Gastrocnemius medialis (tissue), 4 donors: Measurements from ENCODE around the gene RNF213. TPM values are rescaled to one million over a fixed set of nuclear protein-coding genes. Genes with fewer than 3 reads are reported as not detected.

Experiments
- ATAC-seq, 2 donors: fragments of 150-250 bp; one replicate each; pipeline ENCODE4 v1.9.1; 2016
- DNase-seq, 2 donors: peaks; one replicate each; pipeline ENCODE4 v3.0.0-alpha.2; 2019
- H3K27ac ChIP-seq, 4 donors: fragments of 200-600 bp; sonication (generic); 1 replicate in 1 of 4; 2 replicates in 3 of 4; pipeline ENCODE4 v1.5.1; 2016 to 2018; ENCODE audit warnings: mild to moderate bottlenecking in 2 of 4, moderate library complexity in 1 of 4
- H3K27me3 ChIP-seq, 3 donors: fragments of 200-600 bp; sonication (generic) in 2 of 3; 1 replicate in 1 of 3; 2 replicates in 2 of 3; pipeline versions ENCODE4 v1.5.1 to v1.6.0; 2016 to 2019; ENCODE audit warnings: mild to moderate bottlenecking in 1 of 3, moderate library complexity in 1 of 3
- H3K36me3 ChIP-seq, 2 donors: fragments of 200-600 bp; sonication (generic) in 1 of 2; one replicate each; pipeline ENCODE4 v1.5.1; 2017 to 2018
- H3K4me1 ChIP-seq, 2 donors: fragments of 200-600 bp; sonication (generic) in 1 of 2; one replicate each; pipeline ENCODE4 v1.5.1; 2016 to 2017; ENCODE audit warnings: mild to moderate bottlenecking in 2 of 2
- H3K4me3 ChIP-seq, 4 donors: fragments of 200-600 bp; sonication (generic) in 3 of 4; 1 replicate in 1 of 4; 2 replicates in 3 of 4; pipeline ENCODE4 v1.5.1; 2016 to 2019; ENCODE audit warnings: mild to moderate bottlenecking in 2 of 4
- H3K9me3 ChIP-seq, 3 donors: fragments of 200-600 bp; sonication (generic) in 2 of 3; 1 replicate in 1 of 3; 2 replicates in 2 of 3; pipeline ENCODE4 v1.5.1; 2016 to 2019
- POLR2A ChIP-seq, 2 donors: fragments of 450-650 bp; IDR thresholded peaks; one replicate each; pipeline ENCODE4 v1.6.1; 2017; ENCODE audit warnings: antibody characterized with exemption in 2 of 2, mild to moderate bottlenecking in 2 of 2, moderate library complexity in 2 of 2
- in situ Hi-C, 4 donors: fragments of 200-750 bp; cut with MboI; loops; one replicate each; pipeline versions ENCODE4 v1.15.0 to v1.8.0; 2017; ENCODE audit warnings: low sequenced_read_pairs in 4 of 4
- intact Hi-C: fragments of 100-400 bp; cut with DNase I; formaldehyde crosslinking; loops from one replicate; pipeline ENCODE4 v1.15.1; 2023; ENCODE audit warnings: low total_unique reads
- total RNA-seq, 4 donors: library from RNA; depleted of rRNA; stranded (reverse); fragments of >200 nt; gene quantifications; one replicate each; pipeline versions ENCODE4 v1.1.0 to v1.2.3, GENCODE V29; 2016
- TF ChIP-seq, protein P1 (sequence below), 5 experiments: fragments of 450-650 bp in 3 of 5; fragments of 200-600 bp in 2 of 5; sonication (generic) in 2 of 5; IDR thresholded peaks in 4 of 5; conservative IDR thresholded peaks in 1 of 5; 1 replicate in 4 of 5; 2 replicates in 1 of 5; pipeline ENCODE4 v1.5.1; 2016 to 2019; ENCODE audit warnings: antibody characterized with exemption in 5 of 5, mild to moderate bottlenecking in 3 of 5, moderate library complexity in 3 of 5

The RNF213 gene
- total RNA-seq, 4 donors from 2014 or later: 24.1 to 51.8 (median 28.6) TPM

DNA sequence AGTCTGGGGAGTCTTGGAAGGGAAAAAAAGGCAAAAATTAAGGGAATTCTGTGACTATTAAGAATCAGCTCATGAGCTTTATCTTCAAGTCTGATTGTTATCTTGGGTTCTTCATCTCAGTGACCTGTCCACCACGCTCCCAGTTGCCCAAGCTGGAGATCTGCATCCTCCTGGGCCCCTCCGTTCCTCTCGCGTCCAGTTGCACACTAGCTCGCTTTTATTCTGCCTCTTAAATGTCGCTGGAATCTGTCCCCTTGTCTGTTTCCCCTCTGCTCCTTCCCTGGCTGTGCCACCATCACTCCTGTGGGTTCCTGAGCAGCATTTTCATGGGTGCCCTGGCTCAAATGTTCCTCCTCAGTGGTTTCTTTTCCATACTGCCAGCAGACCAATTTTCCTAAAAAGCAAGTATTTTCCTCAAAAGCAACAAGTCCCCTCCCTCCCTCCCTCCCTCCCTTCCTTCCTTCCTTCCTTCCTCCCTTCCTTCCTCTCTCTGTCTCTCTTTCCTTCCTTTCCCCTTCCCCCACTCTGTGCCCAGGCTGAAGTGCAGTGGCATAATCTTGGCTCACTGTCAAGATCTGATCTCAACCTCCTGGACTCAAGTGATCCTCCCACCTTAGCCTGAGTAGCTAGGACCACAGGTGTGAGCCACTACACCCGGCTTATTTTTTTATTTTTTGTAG is 155.7 kb downstream of the RNF213 start:
- in situ Hi-C loops: no loop called here
- no peaks in the 10 kb centered on the region for H3K9me3 ChIP-seq
- DNase-seq (no peak), ATAC-seq (no peak)
- H3K36me3 ChIP-seq: peaks cover 0 to 15% of the 10 kb centered on the region in 2 donors
- H3K4me1 ChIP-seq: peaks cover 29 to 32% of the 10 kb centered on the region in 2 donors
- peak overlapping the region; percentile 86 to 98 (median 92) for H3K4me3 ChIP-seq
- no peaks in the 10 kb centered on the region for H3K27me3 ChIP-seq
- TF ChIP-seq, protein P1, sequence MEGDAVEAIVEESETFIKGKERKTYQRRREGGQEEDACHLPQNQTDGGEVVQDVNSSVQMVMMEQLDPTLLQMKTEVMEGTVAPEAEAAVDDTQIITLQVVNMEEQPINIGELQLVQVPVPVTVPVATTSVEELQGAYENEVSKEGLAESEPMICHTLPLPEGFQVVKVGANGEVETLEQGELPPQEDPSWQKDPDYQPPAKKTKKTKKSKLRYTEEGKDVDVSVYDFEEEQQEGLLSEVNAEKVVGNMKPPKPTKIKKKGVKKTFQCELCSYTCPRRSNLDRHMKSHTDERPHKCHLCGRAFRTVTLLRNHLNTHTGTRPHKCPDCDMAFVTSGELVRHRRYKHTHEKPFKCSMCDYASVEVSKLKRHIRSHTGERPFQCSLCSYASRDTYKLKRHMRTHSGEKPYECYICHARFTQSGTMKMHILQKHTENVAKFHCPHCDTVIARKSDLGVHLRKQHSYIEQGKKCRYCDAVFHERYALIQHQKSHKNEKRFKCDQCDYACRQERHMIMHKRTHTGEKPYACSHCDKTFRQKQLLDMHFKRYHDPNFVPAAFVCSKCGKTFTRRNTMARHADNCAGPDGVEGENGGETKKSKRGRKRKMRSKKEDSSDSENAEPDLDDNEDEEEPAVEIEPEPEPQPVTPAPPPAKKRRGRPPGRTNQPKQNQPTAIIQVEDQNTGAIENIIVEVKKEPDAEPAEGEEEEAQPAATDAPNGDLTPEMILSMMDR (IDR thresholded peaks at IDR 0.05 in 4 of 5, conservative IDR thresholded peaks at IDR 0.05 in 1 of 5): no peak
- no peak for TF ChIP-seq POLR2A (IDR thresholded peaks at IDR 0.05)
- intact Hi-C loops: no loop called here
- peak overlapping the region in 2 of 4 donors; percentile 92 to 95 for H3K27ac ChIP-seq

DNA sequence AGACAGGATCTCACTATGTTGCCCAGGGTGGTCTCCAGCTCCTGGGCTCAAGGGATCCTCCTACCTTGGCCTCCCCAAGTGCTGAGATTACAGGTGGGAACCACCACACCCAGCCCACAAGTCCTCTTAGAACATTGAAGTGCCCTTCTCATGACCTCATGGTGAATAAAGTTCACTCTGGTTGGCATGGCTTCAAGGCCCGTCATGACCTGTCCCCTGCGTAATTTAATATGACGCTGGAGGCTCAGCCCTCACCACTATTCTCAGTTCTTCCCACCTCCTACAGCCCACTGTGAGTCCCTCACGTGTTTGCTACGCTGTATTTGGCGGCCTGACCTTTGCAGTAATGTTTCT is 156.3 kb downstream of the RNF213 start:
- H3K4me1 ChIP-seq: peaks cover 29 to 32% of the 10 kb centered on the region in 2 donors
- H3K27me3 ChIP-seq: no peaks in the 10 kb centered on the region
- DNase-seq (no peak), ATAC-seq (no peak)
- TF ChIP-seq, protein P1 (IDR thresholded peaks at IDR 0.05 in 4 of 5, conservative IDR thresholded peaks at IDR 0.05 in 1 of 5): no peak
- TF ChIP-seq POLR2A (IDR thresholded peaks at IDR 0.05): no peak
- intact Hi-C loops: no loop called here
- in situ Hi-C loops: no loop called here
- H3K27ac ChIP-seq: peak overlapping the region in 3 of 4 donors; percentile 19 to 92 (median 69)
- H3K4me3 ChIP-seq: no peak overlapping the region
- H3K9me3 ChIP-seq: no peaks in the 10 kb centered on the region
- H3K36me3 ChIP-seq: peaks cover 0 to 15% of the 10 kb centered on the region in 2 donors

DNA sequence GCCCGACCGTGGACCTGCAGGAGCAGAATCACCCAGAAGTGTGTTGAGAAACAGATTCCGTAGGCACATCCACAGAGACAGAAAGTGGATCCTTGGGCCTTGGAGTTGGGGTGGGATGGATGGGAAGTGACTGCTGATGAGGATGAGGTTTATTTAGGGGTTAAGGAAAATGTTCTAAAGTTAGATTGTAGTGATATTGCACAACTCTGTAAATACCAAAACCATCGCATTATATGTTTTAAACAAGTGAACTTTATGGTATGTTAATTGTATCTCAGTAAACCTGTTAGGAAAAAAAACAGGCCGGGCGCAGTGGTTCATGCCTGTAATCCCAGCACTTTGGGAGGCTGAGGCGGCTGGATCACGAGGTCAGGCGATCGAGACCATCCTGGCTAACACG is 157.9 kb downstream of the RNF213 start:
- in situ Hi-C loops: no loop called here
- Histone ChIP-seq H3K27me3 (no peaks in the 10 kb centered on the region), H3K4me1 (peaks cover 32 to 38% of the 10 kb centered on the region in 2 donors), H3K36me3 (peaks cover 0 to 15% of the 10 kb centered on the region in 2 donors), H3K4me3 (no peak overlapping the region), H3K9me3 (no peaks in the 10 kb centered on the region), H3K27ac (peak overlapping the region in 1 of 4 donors; percentile 69)
- ATAC-seq: no peak
- intact Hi-C loops: no loop called here
- no peak for DNase-seq
- no peak for TF ChIP-seq POLR2A (IDR thresholded peaks at IDR 0.05)
- TF ChIP-seq, protein P1 (IDR thresholded peaks at IDR 0.05 in 4 of 5, conservative IDR thresholded peaks at IDR 0.05 in 1 of 5): no peak

DNA sequence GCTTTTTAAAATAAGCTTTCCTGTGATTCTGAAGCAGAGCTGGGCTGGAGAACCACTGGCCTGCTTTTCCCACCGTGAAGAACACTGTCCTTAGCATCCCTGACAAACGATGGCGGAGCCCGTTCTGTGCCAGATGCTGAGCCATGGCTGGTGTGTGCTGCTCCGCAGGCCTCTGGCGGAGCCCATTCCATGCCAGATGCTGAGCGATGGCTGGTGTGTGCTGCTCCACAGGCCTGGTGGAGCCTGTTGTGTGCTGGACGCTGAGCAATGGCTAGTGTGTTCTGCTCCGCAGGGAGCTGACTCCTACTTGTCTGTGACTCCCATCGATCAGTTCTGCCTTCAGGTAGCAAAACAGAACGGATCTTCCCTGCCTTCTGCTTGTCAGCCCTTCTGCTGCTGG is 158.6 kb downstream of the RNF213 start:
- Histone ChIP-seq H3K4me3 (no peak overlapping the region), H3K36me3 (peaks cover 0 to 15% of the 10 kb centered on the region in 2 donors), H3K4me1 (peaks cover 29 to 37% of the 10 kb centered on the region in 2 donors), H3K9me3 (no peaks in the 10 kb centered on the region), H3K27me3 (no peaks in the 10 kb centered on the region), H3K27ac (no peak overlapping the region)
- TF ChIP-seq, protein P1 (IDR thresholded peaks at IDR 0.05 in 4 of 5, conservative IDR thresholded peaks at IDR 0.05 in 1 of 5): no peak
- no peak for TF ChIP-seq POLR2A (IDR thresholded peaks at IDR 0.05)
- no peak for DNase-seq
- in situ Hi-C loops: no loop called here
- intact Hi-C loops: no loop called here
- ATAC-seq: no peak
